HL-60/S4 treated with phorbol 12-myristate 13-acetate at 8.2 ng/mL for 4 days and 3 days (cell line): ENCODE data around the gene RCBTB2.
"Not testable (repeated sequence)": the region's sequence is repeated elsewhere in the genome, so short reads cannot be mapped to it uniquely, and the experiment has no call there.

Source experiments
- in situ Hi-C: fragments of 300-500 bp; cut with MboI; formaldehyde crosslinking; loops from 2 replicates; pipeline ENCODE4 v1.15.0; 2022; ENCODE audit warnings: low sequenced_read_pairs

The RCBTB2 gene

DNA sequence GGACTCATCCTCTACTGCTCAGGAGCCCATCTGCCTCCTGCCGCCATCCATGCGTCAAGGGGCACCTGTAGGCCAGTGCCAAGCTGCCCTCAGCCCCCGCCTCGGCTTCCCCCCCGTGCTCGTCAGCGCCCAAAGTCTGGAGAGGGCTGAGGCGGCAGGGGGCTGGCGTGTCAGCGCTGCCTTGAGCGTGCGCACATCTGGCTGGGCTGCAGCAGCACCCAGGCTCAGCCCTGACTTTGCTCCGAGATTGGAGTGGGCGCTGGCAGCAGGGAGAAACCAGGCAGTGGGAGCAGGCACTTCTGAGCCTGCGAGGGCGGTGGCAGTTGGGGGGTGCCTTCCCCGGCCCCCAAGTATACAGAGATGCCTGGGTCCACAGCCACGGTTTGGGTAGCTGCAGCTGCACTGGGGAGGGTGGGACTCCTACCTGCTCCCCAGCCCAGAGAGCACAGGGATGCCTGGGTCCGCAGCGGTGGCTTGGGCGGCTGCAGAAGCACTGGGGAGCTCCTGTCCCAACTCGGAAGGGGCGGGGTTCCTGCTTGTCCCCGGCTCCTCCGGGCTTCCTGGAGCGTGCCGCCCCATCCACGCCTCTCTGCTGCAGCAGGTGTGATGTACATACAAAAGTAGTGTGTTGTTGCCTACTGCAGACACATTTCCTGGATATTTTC is 75.2 kb downstream of the RCBTB2 start:
- in situ Hi-C loops, result no loop called here

DNA sequence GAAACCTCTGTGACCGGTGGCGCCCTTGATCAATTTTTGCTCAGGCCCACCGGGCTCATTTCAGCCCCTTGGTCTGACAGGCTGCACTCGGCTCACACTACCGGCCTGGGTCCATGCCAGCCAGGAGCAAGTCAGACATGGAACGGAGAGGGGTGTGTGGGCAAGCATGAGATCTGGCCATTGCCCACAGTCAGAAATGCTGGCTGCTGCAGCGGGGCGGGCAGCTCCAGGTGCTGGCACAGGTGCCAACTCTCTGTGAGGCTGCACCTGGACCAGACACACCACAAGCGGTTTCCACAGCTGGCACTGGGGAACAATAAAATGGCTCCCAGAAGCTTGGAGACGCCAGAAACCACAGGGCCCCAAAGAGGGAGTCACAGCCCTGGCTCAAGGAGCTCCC is 76.3 kb downstream of the RCBTB2 start:
- in situ Hi-C loops, result no loop called here

DNA sequence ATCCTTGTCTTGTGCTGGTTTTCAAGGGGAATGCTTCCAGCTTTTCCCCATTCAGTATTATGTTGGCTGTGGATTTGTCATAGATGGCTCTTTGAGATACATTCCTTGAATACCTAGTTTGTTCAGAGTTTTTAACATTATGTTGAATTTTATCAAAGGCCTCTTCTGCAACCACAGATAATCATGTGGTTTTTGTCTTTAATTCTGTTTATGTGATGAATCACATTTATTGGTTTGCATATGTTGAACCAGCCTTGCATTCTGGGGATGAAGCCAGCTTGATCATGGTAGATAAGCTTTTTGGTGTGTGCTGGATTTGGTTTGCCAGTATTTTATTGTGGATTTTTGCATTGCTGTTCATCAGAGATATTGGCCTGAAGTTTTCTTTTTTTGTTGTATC is 81.7 kb downstream of the RCBTB2 start:
- in situ Hi-C loops, result not testable (repeated sequence)

DNA sequence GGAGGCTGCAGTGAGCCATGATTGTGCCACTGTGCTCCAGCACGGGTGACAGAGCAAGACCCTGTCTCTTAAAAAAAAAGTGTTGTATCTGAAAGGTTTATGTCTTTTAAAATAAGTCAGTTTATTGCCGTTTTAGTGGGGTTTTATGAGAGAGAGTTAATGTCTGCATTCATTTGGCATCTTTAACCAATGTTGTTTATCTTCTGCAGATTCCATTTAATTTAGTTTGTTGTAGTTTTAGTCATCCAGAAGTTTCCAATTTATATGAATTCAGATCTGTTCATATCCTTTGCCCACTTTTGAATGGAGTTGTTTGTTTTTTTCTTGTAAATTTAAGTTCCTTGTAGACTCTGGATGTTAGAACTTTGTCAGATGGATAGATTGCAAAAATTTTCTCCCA is 83.2 kb downstream of the RCBTB2 start:
- in situ Hi-C loops, result no loop called here

DNA sequence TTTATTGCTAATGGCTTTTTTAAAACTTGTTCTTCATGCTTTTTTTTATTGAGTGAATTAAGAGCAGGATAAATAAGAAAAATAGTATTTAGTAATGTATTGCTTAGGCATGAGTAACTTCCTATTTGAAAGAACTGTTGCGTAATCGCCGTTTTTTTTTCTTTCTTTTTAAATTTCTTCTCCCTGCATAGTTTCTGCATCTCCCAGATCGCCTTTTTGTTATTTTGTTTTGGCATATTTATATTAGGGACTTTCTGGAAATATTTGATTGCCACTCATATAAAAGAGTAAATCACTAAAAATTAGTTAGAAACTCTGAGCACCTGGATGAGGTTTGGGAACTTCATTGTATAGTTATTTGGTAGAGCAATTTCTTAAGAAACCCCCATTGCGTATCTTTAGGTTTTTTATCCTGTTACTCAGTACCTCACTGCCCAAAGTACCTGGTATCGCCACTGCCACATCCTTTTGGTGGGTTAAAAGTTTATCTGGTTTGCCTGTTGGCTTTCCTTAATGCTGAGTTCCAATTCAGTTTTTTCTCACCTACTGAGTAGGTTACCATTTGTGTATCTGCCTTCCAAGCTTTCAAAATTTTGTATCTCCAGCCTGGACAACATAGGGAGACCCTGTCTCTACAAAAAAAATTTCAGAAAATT is 83.8 kb downstream of the RCBTB2 start:
- in situ Hi-C loops, result no loop called here

DNA sequence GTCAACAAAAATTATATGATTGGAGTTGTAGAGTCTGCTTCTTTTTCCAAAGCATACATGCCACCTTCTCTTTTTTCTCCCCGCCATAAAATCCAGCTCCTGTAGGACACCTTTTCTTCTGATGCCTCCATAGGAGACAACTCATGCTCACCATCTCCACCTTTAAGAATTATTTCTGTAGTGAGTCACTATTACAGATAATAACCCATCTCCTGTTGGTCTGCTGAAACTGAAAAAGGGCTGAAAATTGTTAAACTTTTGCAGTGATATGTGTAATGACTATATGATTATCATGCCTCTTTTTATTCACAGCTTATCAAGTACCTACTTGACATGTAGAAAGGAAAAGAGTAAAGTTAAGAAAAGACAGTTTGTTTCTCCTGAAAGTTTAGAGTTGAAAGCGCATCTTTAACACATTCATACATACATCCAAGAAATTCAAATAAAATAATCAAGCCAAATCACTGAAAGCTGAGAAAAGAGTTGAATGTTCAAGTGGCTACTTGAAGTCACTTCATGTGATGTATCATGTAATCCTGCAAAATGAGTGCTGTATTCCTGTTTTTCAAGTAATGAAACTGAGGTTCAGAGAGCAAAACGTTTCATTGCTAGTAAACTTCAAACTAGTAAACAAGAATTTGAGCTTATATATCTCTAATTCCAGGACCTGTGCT is 84.5 kb downstream of the RCBTB2 start:
- in situ Hi-C loops, result no loop called here

DNA sequence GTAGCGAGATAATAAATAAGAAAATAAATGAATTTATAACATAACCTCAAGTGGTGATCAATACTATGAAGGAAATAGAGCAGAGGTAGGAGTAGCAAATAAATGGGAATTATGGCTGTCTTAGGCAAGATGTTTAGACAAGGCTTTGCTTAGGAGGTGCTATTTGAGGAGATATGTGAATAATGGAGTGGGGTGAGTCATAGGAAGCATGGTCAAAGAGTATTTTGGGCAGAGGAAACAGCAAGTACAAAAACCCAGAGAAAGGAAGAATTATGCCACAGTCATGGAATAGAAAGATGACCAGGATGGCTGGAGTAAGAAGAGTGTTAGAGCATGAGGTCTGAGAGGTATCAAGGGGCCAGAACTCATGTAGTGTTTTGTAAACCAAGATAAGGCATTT is 86.4 kb downstream of the RCBTB2 start:
- in situ Hi-C loops, result no loop called here

DNA sequence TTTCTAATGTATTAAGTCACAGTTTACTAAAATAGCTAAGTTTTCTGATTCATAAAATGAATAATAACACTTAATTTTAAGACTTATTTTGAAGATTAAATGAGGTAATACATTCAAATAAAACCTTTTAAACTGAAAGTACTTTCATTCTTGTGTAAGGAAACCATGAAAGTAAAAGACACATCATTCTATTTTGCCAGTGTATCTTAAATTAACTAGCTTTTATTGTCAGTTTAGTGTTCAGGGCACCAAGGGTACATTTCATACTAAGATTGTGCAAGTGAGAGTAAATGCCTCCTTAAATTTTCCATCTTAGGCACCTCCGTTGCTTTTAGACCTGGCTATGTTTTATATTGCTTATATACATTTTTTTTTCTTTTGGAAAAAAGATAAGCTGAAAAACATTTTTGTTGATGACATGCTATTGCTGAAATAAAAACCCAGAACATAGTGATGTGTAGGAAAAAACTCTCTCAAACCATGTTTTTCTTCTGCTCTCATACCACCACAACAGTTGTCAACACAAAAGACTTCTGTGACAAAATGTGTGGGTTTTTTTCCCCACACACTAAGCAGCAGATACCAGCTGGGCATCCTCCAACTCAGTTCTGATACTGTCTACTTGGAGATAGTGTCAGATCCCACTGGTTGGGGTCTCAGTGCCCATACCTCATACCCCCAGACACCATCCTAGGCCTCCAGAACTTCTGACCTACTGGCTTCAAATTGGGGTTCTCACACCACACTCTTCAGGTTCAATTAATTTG is 89.3 kb downstream of the RCBTB2 start:
- in situ Hi-C loops, result no loop called here
